BJ (cell line): ENCODE measurements around the gene DHH. TPM values are rescaled to one million over a fixed set of nuclear protein-coding genes. Genes with fewer than 3 reads are reported as not detected.

Experiments used
- CTCF ChIA-PET: fragments of 350-600 bp; formaldehyde crosslinking; extraction: SDS; loops from one replicate; lab custom pipeline; 2021; ENCODE audit warnings: antibody characterized with exemption, inconsistent platforms; lab: Yijun Ruan, JAX
- POLR2A ChIA-PET: fragments of 300-600 bp; sonication (Branson Sonifier 250); formaldehyde crosslinking; extraction: SDS; loops from one replicate; lab custom pipeline; 2021; ENCODE audit warnings: antibody characterized with exemption; lab: Charles Lee
- DNase-seq: peaks from one replicate; pipeline ENCODE4 v3.0.0-alpha.2; 2011; ENCODE audit warnings: low read depth
- H3K27me3 ChIP-seq: 2 replicates; pipeline ENCODE4 v1.6.0; 2011; ENCODE audit warnings: low read length; ENCODE audit not compliant: control insufficient read depth, insufficient read depth
- H3K36me3 ChIP-seq: 2 replicates; pipeline ENCODE4 v1.5.1; 2011; ENCODE audit warnings: low read length; ENCODE audit not compliant: control insufficient read depth, insufficient read depth
- H3K4me3 ChIP-seq: 2 replicates; pipeline ENCODE4 v1.5.1; 2011; ENCODE audit warnings: low read depth, mild to moderate bottlenecking, control low read depth, low read length
- polyA plus RNA-seq: library from polyadenylated mRNA; depleted of rRNA; stranded (reverse); fragments of >200 nt; gene quantifications from 2 replicates; pipeline ENCODE4 v1.2.3, GENCODE V29; 2011
- TF ChIP-seq, protein P1 (sequence below): IDR thresholded peaks from 2 replicates; pipeline ENCODE4 v1.5.1; 2011; ENCODE audit warnings: low read depth, mild to moderate bottlenecking, control low read depth, inconsistent platforms, low read length, moderate library complexity; ENCODE audit not compliant: insufficient read depth

DHH gene
- polyA plus RNA-seq, 1 experiment = not detected

DNA sequence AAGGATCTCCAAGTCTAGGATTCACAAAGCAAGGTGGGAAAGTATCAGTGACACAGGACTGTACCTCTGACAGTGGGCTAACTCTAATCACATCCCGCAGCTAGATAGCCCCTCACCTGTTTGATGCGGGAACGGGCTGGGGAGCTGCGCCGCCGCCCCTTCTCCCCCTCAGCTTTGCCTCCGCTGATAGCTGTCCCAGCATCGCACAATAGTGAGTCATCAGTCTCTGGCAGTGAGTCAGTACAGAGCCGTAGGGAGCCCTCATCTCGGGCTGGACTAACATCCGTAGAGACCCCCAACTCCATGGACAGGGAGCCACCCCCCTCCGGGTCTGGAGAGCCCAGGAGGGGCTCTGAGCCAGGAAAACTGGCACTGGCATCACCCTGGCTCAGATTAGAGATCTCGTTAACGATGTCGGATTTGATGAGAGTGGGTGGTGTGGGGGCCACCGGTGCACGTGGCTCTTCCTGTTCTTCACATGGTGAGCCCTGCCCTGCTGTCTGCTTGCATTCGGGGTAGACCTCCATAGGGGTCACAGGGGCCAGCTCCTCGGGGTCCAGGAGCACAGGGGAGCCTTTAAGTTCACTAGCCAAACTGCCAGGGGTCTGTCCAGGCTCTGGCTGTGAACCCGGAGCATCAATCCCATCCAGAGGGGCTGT lies 44.9 kb downstream of the DHH start:
- DNase-seq = no peak
- no peak overlapping the region for H3K4me3 ChIP-seq
- CTCF ChIA-PET = interaction anchor here (1.1 to 2.0 kb wide), 3 partner anchors 13 to 62 kb away, joined by 3 to 8 read pairs (median 5); no protein-coding TSS in a partner anchor
- no peaks in the 10 kb centered on the region for H3K27me3 ChIP-seq
- POLR2A ChIA-PET = no interaction called here
- peaks cover 71% of the 10 kb centered on the region for H3K36me3 ChIP-seq
- TF ChIP-seq, protein P1, sequence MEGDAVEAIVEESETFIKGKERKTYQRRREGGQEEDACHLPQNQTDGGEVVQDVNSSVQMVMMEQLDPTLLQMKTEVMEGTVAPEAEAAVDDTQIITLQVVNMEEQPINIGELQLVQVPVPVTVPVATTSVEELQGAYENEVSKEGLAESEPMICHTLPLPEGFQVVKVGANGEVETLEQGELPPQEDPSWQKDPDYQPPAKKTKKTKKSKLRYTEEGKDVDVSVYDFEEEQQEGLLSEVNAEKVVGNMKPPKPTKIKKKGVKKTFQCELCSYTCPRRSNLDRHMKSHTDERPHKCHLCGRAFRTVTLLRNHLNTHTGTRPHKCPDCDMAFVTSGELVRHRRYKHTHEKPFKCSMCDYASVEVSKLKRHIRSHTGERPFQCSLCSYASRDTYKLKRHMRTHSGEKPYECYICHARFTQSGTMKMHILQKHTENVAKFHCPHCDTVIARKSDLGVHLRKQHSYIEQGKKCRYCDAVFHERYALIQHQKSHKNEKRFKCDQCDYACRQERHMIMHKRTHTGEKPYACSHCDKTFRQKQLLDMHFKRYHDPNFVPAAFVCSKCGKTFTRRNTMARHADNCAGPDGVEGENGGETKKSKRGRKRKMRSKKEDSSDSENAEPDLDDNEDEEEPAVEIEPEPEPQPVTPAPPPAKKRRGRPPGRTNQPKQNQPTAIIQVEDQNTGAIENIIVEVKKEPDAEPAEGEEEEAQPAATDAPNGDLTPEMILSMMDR = no peak

GRCh38 chr12:49048953-49049352 lies 45.6 kb downstream of the DHH start:
- ChIA-PET POLR2A (no interaction called here), CTCF (interaction anchor here (0.8 to 2.0 kb wide), 3 partner anchors 12 to 61 kb away, joined by 3 to 8 read pairs (median 5); no protein-coding TSS in a partner anchor)
- DNase-seq = no peak
- TF ChIP-seq, protein P1 = no peak
- Histone ChIP-seq H3K27me3 (no peaks in the 10 kb centered on the region), H3K36me3 (peaks cover 70% of the 10 kb centered on the region), H3K4me3 (no peak overlapping the region)

DNA sequence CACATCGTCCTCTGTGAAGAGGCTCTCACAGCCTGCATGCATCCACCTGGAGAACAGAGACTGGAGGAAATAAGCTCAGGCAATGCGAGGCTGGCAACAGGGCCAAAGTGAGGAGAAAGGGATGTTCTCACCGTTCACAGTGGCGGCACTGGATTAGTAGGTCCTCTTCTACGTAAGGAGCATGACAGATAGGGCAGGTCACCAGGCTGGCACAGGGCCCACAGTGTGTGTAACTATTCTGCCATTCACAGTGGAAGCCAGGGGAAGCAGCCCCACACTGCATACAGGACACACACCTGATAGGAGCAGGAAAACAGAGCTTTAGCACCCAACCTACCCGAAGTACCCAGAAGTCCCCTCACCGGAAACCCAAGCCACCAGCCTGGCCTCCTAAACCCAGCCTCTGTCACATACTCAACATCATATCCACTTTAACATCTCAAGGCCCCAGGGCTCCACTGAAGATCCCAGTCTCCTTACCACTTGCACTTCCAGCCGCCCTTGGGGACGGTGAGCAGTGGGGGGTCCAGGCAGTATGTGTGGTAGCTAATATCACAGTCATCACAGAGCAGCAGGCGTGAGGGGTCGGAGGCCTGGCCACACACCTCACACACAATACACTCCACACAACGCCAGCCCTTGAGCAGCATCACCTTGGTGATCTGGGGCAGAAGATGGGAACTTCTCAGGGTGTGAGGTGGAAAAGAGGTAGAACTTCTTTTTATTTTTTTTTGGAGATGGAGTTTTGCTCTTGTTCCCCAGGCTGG lies 48.3 kb downstream of the DHH start:
- POLR2A ChIA-PET = no interaction called here
- Histone ChIP-seq H3K27me3 (no peaks in the 10 kb centered on the region), H3K4me3 (no peak overlapping the region), H3K36me3 (peaks cover 71% of the 10 kb centered on the region)
- TF ChIP-seq, protein P1 = no peak
- no peak for DNase-seq
- CTCF ChIA-PET = interaction anchor here (1.0 to 3.9 kb wide), 3 partner anchors 12 to 58 kb away, joined by 3 to 33 read pairs (median 3); no protein-coding TSS in a partner anchor

GRCh38 chr12:49044660-49045059 lies 49.9 kb downstream of the DHH start:
- peaks cover 70% of the 10 kb centered on the region for H3K36me3 ChIP-seq
- TF ChIP-seq, protein P1 = no peak
- H3K27me3 ChIP-seq = no peaks in the 10 kb centered on the region
- ChIA-PET CTCF (interaction anchor here (1.0 to 3.9 kb wide), 6 partner anchors 9 to 19 kb away, joined by 4 to 33 read pairs (median 6); no protein-coding TSS in a partner anchor), POLR2A (no interaction called here)
- H3K4me3 ChIP-seq = no peak overlapping the region
- no peak for DNase-seq

DNA sequence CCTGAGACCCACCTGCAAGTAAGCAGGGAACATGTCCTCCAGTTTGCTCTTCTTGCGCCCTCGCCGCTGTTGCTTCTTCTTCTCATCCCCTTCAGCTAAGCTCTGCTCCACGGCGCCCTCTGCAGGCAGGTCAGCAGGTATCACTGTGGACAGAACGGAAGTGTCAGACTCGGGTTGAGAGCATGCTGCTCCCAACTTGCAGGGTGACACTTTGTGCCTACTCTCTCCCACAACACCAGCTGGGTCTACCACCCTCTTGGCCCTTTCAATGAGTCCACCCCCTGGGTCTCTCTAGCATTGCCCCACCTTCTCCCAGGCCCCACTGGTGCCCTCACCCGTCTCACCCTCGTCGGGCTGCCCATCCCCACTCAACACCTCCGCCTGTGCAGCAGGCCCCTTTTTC lies 50.7 kb downstream of the DHH start:
- TF ChIP-seq, protein P1 = peak; percentile 81
- Histone ChIP-seq H3K4me3 (no peak overlapping the region), H3K27me3 (no peaks in the 10 kb centered on the region), H3K36me3 (peaks cover 70% of the 10 kb centered on the region)
- ChIA-PET CTCF (interaction anchor here (0.9 to 3.9 kb wide), 9 partner anchors 9 to 50 kb away, joined by 3 to 33 read pairs (median 4); no protein-coding TSS in a partner anchor), POLR2A (no interaction called here)
- no peak for DNase-seq
